IMR-90 (cell line): ENCODE results near the gene OR4F6.

Experiments
- CEBPB ChIP-seq: IDR thresholded peaks from 2 replicates; pipeline ENCODE4 v1.6.1; 2012; ENCODE audit warnings: low read depth, low read length, improper control_type of control experiment
- CHD1 ChIP-seq: IDR thresholded peaks from 2 replicates; pipeline ENCODE4 v1.6.1; 2012; ENCODE audit warnings: low read depth, low read length, improper control_type of control experiment
- MAFK ChIP-seq: IDR thresholded peaks from 2 replicates; pipeline ENCODE4 v1.6.1; 2012; ENCODE audit warnings: low read depth, low read length, improper control_type of control experiment
- MAZ ChIP-seq: IDR thresholded peaks from 2 replicates; pipeline ENCODE4 v1.6.1; 2012; ENCODE audit warnings: low read depth, mild to moderate bottlenecking, low read length, improper control_type of control experiment, moderate library complexity, borderline replicate concordance
- NFE2L2 ChIP-seq: fragments of 150-350 bp; IDR thresholded peaks from 2 replicates; pipeline ENCODE4 v1.6.1; 2016; ENCODE audit warnings: low read depth, mild to moderate bottlenecking, low read length
- POLR2A ChIP-seq: IDR thresholded peaks from 2 replicates; pipeline ENCODE4 v1.6.1; 2012; ENCODE audit warnings: mild to moderate bottlenecking, low read depth, low read length
- RAD21 ChIP-seq: IDR thresholded peaks from 2 replicates; pipeline ENCODE4 v1.6.1; 2012; ENCODE audit warnings: low read length, improper control_type of control experiment
- RCOR1 ChIP-seq: IDR thresholded peaks from 2 replicates; pipeline ENCODE4 v1.6.1; 2012; ENCODE audit warnings: mild to moderate bottlenecking, low read length, improper control_type of control experiment; ENCODE audit not compliant: insufficient replicate concordance
- TF ChIP-seq, protein P1 (sequence below): conservative IDR thresholded peaks from 2 replicates; pipeline ENCODE4 v1.5.1; 2012; ENCODE audit warnings: mild to moderate bottlenecking, low read depth, low read length, improper control_type of control experiment
- TF ChIP-seq, protein P2 (sequence below): fragments of 150-350 bp; IDR thresholded peaks from 2 replicates; pipeline ENCODE4 v1.6.1; 2017; ENCODE audit warnings: mild to moderate bottlenecking, antibody characterized with exemption, low read length, low read depth

DNA sequence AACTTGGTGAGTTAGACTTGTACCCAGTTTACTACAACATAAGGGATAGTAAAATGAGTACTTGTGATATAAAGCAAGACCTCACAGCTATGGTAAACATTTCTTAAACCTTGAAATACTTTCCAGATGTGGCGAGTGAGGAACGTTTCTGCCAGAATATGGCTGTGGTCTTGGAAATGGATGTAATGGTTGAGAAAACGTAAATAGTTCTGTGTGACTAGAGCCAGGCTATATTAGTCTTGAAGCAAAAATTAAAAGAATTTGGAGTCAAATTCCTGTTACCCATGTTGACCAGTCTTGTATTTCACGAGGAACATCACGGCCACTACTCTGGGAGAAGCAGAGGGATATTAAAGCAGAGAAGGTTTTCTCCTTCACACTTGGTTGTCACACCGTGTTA lies 23.9 kb downstream of the OR4F6 start:
- TF ChIP-seq MAFK (no peak), MAZ (no peak), POLR2A (no peak), RCOR1 (no peak), CHD1 (no peak), CEBPB (0 out of 2 replicates have a peak, but pooled peaks have one; percentile 11), NFE2L2 (no peak), RAD21 (no peak)
- TF ChIP-seq, protein P1, sequence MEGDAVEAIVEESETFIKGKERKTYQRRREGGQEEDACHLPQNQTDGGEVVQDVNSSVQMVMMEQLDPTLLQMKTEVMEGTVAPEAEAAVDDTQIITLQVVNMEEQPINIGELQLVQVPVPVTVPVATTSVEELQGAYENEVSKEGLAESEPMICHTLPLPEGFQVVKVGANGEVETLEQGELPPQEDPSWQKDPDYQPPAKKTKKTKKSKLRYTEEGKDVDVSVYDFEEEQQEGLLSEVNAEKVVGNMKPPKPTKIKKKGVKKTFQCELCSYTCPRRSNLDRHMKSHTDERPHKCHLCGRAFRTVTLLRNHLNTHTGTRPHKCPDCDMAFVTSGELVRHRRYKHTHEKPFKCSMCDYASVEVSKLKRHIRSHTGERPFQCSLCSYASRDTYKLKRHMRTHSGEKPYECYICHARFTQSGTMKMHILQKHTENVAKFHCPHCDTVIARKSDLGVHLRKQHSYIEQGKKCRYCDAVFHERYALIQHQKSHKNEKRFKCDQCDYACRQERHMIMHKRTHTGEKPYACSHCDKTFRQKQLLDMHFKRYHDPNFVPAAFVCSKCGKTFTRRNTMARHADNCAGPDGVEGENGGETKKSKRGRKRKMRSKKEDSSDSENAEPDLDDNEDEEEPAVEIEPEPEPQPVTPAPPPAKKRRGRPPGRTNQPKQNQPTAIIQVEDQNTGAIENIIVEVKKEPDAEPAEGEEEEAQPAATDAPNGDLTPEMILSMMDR, result no peak
- TF ChIP-seq, protein P2, sequence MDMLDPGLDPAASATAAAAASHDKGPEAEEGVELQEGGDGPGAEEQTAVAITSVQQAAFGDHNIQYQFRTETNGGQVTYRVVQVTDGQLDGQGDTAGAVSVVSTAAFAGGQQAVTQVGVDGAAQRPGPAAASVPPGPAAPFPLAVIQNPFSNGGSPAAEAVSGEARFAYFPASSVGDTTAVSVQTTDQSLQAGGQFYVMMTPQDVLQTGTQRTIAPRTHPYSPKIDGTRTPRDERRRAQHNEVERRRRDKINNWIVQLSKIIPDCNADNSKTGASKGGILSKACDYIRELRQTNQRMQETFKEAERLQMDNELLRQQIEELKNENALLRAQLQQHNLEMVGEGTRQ, result no peak
